ENCODE data around the gene GAS2. TPM values are rescaled to one million over a fixed set of nuclear protein-coding genes. Genes with fewer than 3 reads are reported as not detected.

Gene GAS2
- total and polyA plus RNA-seq, 9 of the 15 experiments (the other 6 are each of a cell fraction or from before 2014, with no cell fraction given): 0.77 to 1.9 (median 1.1) TPM

DNA sequence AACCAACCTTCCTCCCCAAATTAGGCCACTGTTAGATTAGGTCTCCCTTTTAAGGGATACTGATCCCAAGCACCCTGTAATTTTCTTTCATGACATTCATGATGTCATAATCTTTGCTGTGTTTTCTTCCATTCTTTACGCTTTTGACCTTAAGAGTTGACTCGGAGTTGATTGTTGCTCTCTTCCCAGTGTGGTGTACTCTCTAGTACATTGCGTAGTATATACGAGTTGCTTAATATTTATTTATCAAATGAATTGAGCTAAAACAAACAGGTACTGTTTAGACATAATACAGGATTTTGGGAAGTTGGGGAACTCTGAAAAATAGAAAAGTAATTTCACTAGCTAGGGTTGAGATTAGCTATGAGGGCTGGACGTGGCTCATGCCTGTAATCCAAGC, 113.4 kb downstream of the GAS2 start:
- no TSS peak for BruUV-seq (replicated peaks)
- no peaks in the 10 kb centered on the region for H3K4me1 ChIP-seq (replicated peaks in 1 of 2; ENCODE audit: control insufficient read depth in 2 of 2, insufficient read depth in 2 of 2, low read length in 2 of 2)
- CTCF ChIA-PET (ENCODE audit: low intra/inter-chr PET ratio): no interaction called here
- in situ Hi-C loops (cut with MboI) (loop anchor here (10.0 kb wide), 1 partner anchor 445 kb away; the partner anchor contains the start of gene SLC17A6), intact Hi-C loops (cut with micrococcal nuclease) (loop anchor here (2.0 to 10.0 kb wide), 3 partner anchors 109 to 525 kb away; no protein-coding TSS in a partner anchor)
- no peak overlapping the region for H2AFZ ChIP-seq (ENCODE audit: low read depth, low read length)
- DNase-seq (ENCODE audit: extremely low read depth in 1 of 4, low spot score in 3 of 4) (no peak), ATAC-seq (no peak), FAIRE-seq (no peak)
- 23% methylated on average over 5 of the region's 5 CpGs for WGBS (ENCODE audit: insufficient coverage, low coverage, missing lambda C conversion rate)
- H3K4me2 ChIP-seq (ENCODE audit: insufficient read depth, low read length): no peak overlapping the region
- no peaks in the 10 kb centered on the region for H3K9me3 ChIP-seq (replicated peaks; ENCODE audit: control insufficient read depth, insufficient read depth, low read depth, low read length)
- no peaks in the 10 kb centered on the region for H3K36me3 ChIP-seq (ENCODE audit: control insufficient read depth, insufficient read depth, low read length)
- no peak overlapping the region for H3K4me3 ChIP-seq
- H4K20me1 ChIP-seq (replicated peaks; ENCODE audit: control insufficient read depth, insufficient read depth, low read length): no peaks in the 10 kb centered on the region
- no peak overlapping the region for H3K9ac ChIP-seq (ENCODE audit: insufficient read depth in 1 of 2, low read depth in 2 of 2, low read length in 2 of 2)
- no peaks in the 10 kb centered on the region for H3K27me3 ChIP-seq (ENCODE audit: control insufficient read depth in 2 of 2, insufficient read depth in 2 of 2, low read length in 2 of 2)
- no peak overlapping the region for H3K27ac ChIP-seq (ENCODE audit: extremely low read depth, low read depth, low read length)
- POLR2A ChIA-PET: interaction anchor here (1.0 kb wide), 1 partner anchor 10 kb away, joined by 3 read pairs; no protein-coding TSS in a partner anchor
- no peaks in the 10 kb centered on the region for H3K79me2 ChIP-seq (ENCODE audit: control insufficient read depth, insufficient read depth, low read length)
- no peaks in the 10 kb centered on the region for H3K9me1 ChIP-seq (ENCODE audit: control insufficient read depth, insufficient read depth, low read length)
- TF ChIP-seq U2AF1 (optimal IDR thresholded peaks at IDR 0.05; ENCODE audit: low read depth, low read length) (no peak), ZBTB40 (IDR thresholded peaks at IDR 0.05) (no peak), ZBTB40 (CRISPR knock-in tag; IDR thresholded peaks at IDR 0.05) (no peak), FOXK1 (CRISPR knock-in tag; IDR thresholded peaks at IDR 0.05; ENCODE audit: borderline replicate concordance) (no peak), PRPF4 (IDR thresholded peaks at IDR 0.05; ENCODE audit: insufficient read depth, low read depth, low read length, poor library complexity, severe bottlenecking) (no peak)
- TF ChIP-seq, protein P1, sequence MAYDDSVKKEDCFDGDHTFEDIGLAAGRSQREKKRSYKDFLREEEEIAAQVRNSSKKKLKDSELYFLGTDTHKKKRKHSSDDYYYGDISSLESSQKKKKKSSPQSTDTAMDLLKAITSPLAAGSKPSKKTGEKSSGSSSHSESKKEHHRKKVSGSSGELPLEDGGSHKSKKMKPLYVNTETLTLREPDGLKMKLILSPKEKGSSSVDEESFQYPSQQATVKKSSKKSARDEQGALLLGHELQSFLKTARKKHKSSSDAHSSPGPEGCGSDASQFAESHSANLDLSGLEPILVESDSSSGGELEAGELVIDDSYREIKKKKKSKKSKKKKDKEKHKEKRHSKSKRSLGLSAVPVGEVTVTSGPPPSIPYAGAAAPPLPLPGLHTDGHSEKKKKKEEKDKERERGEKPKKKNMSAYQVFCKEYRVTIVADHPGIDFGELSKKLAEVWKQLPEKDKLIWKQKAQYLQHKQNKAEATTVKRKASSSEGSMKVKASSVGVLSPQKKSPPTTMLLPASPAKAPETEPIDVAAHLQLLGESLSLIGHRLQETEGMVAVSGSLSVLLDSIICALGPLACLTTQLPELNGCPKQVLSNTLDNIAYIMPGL (CRISPR knock-in tag; IDR thresholded peaks at IDR 0.05): no peak
- TF ChIP-seq, protein P2, sequence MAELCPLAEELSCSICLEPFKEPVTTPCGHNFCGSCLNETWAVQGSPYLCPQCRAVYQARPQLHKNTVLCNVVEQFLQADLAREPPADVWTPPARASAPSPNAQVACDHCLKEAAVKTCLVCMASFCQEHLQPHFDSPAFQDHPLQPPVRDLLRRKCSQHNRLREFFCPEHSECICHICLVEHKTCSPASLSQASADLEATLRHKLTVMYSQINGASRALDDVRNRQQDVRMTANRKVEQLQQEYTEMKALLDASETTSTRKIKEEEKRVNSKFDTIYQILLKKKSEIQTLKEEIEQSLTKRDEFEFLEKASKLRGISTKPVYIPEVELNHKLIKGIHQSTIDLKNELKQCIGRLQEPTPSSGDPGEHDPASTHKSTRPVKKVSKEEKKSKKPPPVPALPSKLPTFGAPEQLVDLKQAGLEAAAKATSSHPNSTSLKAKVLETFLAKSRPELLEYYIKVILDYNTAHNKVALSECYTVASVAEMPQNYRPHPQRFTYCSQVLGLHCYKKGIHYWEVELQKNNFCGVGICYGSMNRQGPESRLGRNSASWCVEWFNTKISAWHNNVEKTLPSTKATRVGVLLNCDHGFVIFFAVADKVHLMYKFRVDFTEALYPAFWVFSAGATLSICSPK (IDR thresholded peaks at IDR 0.05; ENCODE audit: borderline replicate concordance): no peak

Measured in K562 (cell line).